CD4-positive, alpha-beta T cell (primary cell): ENCODE data around the gene PRSS50. TPM values are rescaled to one million over a fixed set of nuclear protein-coding genes. Genes with fewer than 3 reads are reported as not detected.
A peak's percentile ranks its signal among the peaks of the same experiment; 100 is the strongest.

Source experiments
- ATAC-seq: fragments of 200-7000 bp; cut with Tn5 transposase; one replicate; pipeline ENCODE4 v1.10.0; 2022; ENCODE audit warnings: mild to moderate bottlenecking; ENCODE audit not compliant: poor library complexity
- CTCF ChIA-PET: fragments of 350-600 bp; sonication (Branson Sonifier 250); formaldehyde crosslinking; loops from one replicate; lab custom pipeline; 2021; ENCODE audit warnings: antibody characterized with exemption, inconsistent platforms; lab: Charles Lee
- POLR2A ChIA-PET: fragments of 350-600 bp; sonication (Branson Sonifier 250); formaldehyde crosslinking; loops from one replicate; lab custom pipeline; 2021; ENCODE audit warnings: antibody characterized with exemption, inconsistent platforms; lab: Charles Lee
- DNase-seq, 14 experiments: peaks; one replicate each; pipeline ENCODE4 v3.0.0-alpha.2; 2013 to 2020; ENCODE audit warnings: mixed read lengths in 2 of 14
- H3K27ac ChIP-seq, 2 donors: one replicate each; pipeline versions ENCODE4 v1.5.1 to v1.7.0; 2013; ENCODE audit warnings: low read length in 2 of 2, low read depth in 1 of 2, mild to moderate bottlenecking in 1 of 2
- H3K27me3 ChIP-seq, 2 experiments: 1 replicate in 1 of 2; 2 replicates in 1 of 2; pipeline versions ENCODE4 v1.6.1 to v1.7.0; 2013; ENCODE audit warnings: low read length in 2 of 2, control low read depth in 1 of 2, mild to moderate bottlenecking in 1 of 2, moderate library complexity in 1 of 2; ENCODE audit not compliant: insufficient read depth in 2 of 2, control insufficient read depth in 1 of 2
- H3K36me3 ChIP-seq: one replicate; pipeline ENCODE4 v1.6.1; 2013; ENCODE audit warnings: low read length, control low read depth; ENCODE audit not compliant: insufficient read depth
- H3K4me1 ChIP-seq: one replicate; pipeline ENCODE4 v1.6.1; 2013; ENCODE audit warnings: low read length, control low read depth; ENCODE audit not compliant: insufficient read depth
- H3K4me3 ChIP-seq: one replicate; pipeline ENCODE4 v1.5.1; 2013; ENCODE audit warnings: mild to moderate bottlenecking, low read length, moderate library complexity
- H3K9me3 ChIP-seq, 2 experiments: 1 replicate in 1 of 2; 2 replicates in 1 of 2; pipeline versions ENCODE4 v1.6.1 to v1.7.0; 2013; ENCODE audit warnings: low read length in 2 of 2, mild to moderate bottlenecking in 2 of 2, control low read depth in 1 of 2, moderate library complexity in 1 of 2; ENCODE audit not compliant: control insufficient read depth in 1 of 2, insufficient read depth in 1 of 2
- H3K27ac Mint-ChIP-seq: one replicate; pipeline ENCODE4 v1.8.0; 2020; ENCODE audit warnings: mixed read lengths
- H3K27me3 Mint-ChIP-seq: one replicate; pipeline ENCODE4 v1.8.0; 2021; ENCODE audit warnings: mixed read lengths
- H3K36me3 Mint-ChIP-seq: one replicate; pipeline ENCODE4 v1.8.0; 2021; ENCODE audit warnings: low read depth, mixed read lengths
- H3K4me1 Mint-ChIP-seq: one replicate; pipeline ENCODE4 v1.8.0; 2021; ENCODE audit warnings: low read depth, mixed read lengths
- H3K4me3 Mint-ChIP-seq: one replicate; pipeline ENCODE4 v1.8.0; 2020; ENCODE audit warnings: mild to moderate bottlenecking, mixed read lengths
- H3K9me3 Mint-ChIP-seq: one replicate; pipeline ENCODE4 v1.8.0; 2020; ENCODE audit warnings: mixed read lengths
- intact Hi-C, 2 experiments: fragments of 100-400 bp; cut with DNase I in 1 of 2; cut with micrococcal nuclease in 1 of 2; formaldehyde crosslinking; loops; one replicate each; pipeline versions ENCODE4 v1.15.1 to v1.9.0; 2023 to 2025; cut with DNase I, micrococcal nuclease
- total RNA-seq, 174 experiments: library from RNA in 2 of 174; stranded (reverse) in 2 of 174; gene quantifications; one replicate each; pipeline ENCODE4 v1.2.3 and lab custom pipeline; 2021 to 2026
- TF ChIP-seq, protein P1 (sequence below): fragments of 200-600 bp; IDR thresholded peaks from one replicate; pipeline ENCODE4 v1.8.0; 2022; ENCODE audit warnings: antibody characterized with exemption, mild to moderate bottlenecking

PRSS50 gene
- total RNA-seq, 2 experiments from 2014 or later: not detected

DNA sequence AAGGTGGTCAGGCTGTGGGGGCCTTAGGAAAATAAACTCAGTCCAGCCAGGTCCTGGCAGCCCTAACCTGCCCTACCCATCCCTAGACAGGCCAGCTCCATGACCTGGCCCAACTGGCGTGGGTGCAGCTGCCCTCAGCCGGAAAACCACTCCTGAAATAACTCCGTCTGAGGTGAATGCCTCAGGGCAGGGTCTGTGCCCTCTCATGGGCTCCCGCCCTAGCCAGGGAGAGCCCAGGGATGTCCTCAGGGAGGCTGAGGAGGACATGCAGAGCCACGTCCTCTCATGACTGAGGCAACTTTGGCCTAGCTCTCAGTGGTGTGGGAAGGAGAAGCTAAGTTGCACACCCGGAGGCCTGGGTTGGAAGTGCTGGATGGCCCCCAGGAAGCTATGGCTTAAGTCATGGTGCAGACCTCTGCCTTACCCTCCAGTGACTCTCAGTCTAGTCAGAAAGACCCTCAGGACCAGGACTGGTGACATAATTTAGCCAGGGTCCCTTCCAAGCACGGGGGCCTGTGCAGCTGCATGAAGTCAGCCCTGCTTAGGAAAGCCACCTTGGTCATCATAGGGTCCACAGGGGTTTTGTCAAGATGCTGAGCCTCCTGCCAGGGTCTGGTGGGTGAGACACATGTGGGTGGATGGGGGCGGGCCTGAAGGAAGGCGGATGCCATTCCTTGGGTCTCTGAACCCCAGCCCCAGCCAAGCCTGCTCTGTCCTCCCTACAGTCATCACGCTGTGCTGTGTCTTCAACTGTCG, 9.1 kb downstream of the PRSS50 start:
- Histone ChIP-seq H3K4me3 (no peak overlapping the region), H3K27ac (no peak overlapping the region), H3K27me3 (no peaks in the 10 kb centered on the region), H3K9me3 (no peaks in the 10 kb centered on the region), H3K36me3 (no peaks in the 10 kb centered on the region), H3K4me1 (peaks cover 6% of the 10 kb centered on the region)
- Mint-ChIP-seq H3K4me1 (no peaks in the 10 kb centered on the region), H3K27me3 (no peaks in the 10 kb centered on the region), H3K27ac (no peak overlapping the region), H3K36me3 (peaks cover 5% of the 10 kb centered on the region), H3K4me3 (no peak overlapping the region), H3K9me3 (no peaks in the 10 kb centered on the region)
- TF ChIP-seq, protein P1, sequence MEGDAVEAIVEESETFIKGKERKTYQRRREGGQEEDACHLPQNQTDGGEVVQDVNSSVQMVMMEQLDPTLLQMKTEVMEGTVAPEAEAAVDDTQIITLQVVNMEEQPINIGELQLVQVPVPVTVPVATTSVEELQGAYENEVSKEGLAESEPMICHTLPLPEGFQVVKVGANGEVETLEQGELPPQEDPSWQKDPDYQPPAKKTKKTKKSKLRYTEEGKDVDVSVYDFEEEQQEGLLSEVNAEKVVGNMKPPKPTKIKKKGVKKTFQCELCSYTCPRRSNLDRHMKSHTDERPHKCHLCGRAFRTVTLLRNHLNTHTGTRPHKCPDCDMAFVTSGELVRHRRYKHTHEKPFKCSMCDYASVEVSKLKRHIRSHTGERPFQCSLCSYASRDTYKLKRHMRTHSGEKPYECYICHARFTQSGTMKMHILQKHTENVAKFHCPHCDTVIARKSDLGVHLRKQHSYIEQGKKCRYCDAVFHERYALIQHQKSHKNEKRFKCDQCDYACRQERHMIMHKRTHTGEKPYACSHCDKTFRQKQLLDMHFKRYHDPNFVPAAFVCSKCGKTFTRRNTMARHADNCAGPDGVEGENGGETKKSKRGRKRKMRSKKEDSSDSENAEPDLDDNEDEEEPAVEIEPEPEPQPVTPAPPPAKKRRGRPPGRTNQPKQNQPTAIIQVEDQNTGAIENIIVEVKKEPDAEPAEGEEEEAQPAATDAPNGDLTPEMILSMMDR: no peak
- CTCF ChIA-PET: no interaction called here
- intact Hi-C loops: loop anchor here (5.0 to 10.0 kb wide), 3 partner anchors 616 to 1079 kb away; no protein-coding TSS in a partner anchor
- ATAC-seq (no peak), DNase-seq (peak in 2 of 14 experiments; percentile 6 to 16)
- POLR2A ChIA-PET: no interaction called here

DNA sequence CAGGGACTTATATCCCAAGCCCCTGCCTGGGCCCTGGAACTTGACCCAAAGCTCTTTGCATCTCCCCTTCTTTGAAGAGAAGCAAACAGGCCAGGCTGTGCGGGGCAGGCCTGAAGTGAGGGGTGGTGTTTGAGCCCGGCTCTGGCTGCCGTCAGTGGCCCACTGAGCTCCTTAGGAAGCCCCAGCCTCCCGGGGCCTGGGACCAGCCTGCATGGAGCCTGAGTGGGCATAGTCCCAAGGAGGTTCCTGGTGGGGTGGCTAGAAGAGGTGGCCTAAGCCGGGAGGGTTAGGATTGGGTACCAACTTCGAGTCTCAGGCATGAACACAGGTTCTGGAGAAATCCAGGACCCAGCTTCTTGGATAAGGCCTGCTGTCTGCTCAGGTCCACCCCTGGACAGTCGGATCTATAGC, 10.1 kb downstream of the PRSS50 start:
- intact Hi-C loops: loop anchor here (5.0 to 10.0 kb wide), 3 partner anchors 617 to 1080 kb away; no protein-coding TSS in a partner anchor
- no peak overlapping the region for H3K4me3 ChIP-seq
- no peak overlapping the region for H3K4me3 Mint-ChIP-seq
- ATAC-seq (no peak), DNase-seq (peak in 2 of 14 experiments; percentile 3 to 14)
- H3K9me3 ChIP-seq: no peaks in the 10 kb centered on the region
- no peaks in the 10 kb centered on the region for H3K27me3 ChIP-seq
- peaks cover 5% of the 10 kb centered on the region for H3K36me3 Mint-ChIP-seq
- no peaks in the 10 kb centered on the region for H3K36me3 ChIP-seq
- H3K27ac Mint-ChIP-seq: no peak overlapping the region
- no peak overlapping the region for H3K27ac ChIP-seq
- peaks cover under 1% of the 10 kb centered on the region for H3K4me1 Mint-ChIP-seq
- POLR2A ChIA-PET: no interaction called here
- no peaks in the 10 kb centered on the region for H3K9me3 Mint-ChIP-seq
- CTCF ChIA-PET: no interaction called here
- TF ChIP-seq, protein P1: no peak
- peaks cover 9% of the 10 kb centered on the region for H3K4me1 ChIP-seq
- H3K27me3 Mint-ChIP-seq: no peaks in the 10 kb centered on the region

DNA sequence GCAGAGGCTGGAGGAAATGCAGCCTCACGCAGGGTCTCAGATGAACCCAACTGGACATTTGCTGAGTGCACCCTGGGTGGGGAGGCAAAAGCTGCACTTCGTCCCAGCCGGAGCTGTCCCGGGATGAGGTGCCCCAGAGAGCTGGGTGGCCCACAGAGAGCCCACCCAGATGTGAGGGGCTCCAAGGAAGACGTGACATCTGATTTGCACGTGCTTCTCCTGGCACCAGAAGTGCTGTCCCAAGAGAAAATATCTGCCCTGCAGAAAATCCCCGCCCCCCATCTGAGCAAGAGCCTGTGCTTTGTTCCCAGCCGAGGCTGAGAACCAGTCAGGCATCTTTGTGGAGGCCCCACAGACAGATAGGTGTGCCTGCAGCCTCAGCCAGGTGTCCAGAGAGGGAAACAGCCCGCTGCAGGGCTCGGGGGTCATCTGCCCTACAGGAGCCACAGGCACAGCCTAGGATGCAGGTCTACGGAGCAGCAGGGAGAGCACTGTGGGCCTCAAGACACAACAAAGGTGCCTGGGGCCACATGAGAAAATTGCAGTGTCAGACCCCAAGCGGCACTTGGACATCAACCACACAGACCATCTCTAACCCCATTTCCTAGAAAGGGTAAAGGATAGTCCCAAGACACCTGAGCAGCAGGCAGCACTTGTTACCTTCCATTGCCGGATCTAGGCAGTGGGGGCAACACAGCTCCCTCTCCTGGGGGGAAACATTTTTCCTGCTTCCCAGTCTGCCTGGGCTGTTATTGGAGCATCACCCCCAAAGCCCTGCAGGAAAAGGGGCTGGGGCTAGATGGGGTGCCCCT, 10.7 kb downstream of the PRSS50 start:
- Histone ChIP-seq H3K4me1 (peaks cover 12% of the 10 kb centered on the region), H3K27ac (no peak overlapping the region), H3K4me3 (no peak overlapping the region), H3K36me3 (no peaks in the 10 kb centered on the region), H3K9me3 (no peaks in the 10 kb centered on the region), H3K27me3 (no peaks in the 10 kb centered on the region)
- H3K27me3 Mint-ChIP-seq: no peaks in the 10 kb centered on the region
- CTCF ChIA-PET: no interaction called here
- no peak overlapping the region for H3K27ac Mint-ChIP-seq
- no peaks in the 10 kb centered on the region for H3K9me3 Mint-ChIP-seq
- ATAC-seq (no peak), DNase-seq (peak in 2 of 14 experiments; percentile 7 to 29)
- peaks cover 7% of the 10 kb centered on the region for H3K4me1 Mint-ChIP-seq
- H3K36me3 Mint-ChIP-seq: peaks cover 5% of the 10 kb centered on the region
- no peak overlapping the region for H3K4me3 Mint-ChIP-seq
- TF ChIP-seq, protein P1: no peak
- intact Hi-C loops: loop anchor here (5.0 to 10.0 kb wide), 3 partner anchors 618 to 1080 kb away; no protein-coding TSS in a partner anchor
- POLR2A ChIA-PET: no interaction called here
